Osteocyte (in vitro differentiated cells): ENCODE measurements around the gene USP3. TPM values are rescaled to one million over a fixed set of nuclear protein-coding genes. Genes with fewer than 3 reads are reported as not detected.

ENCODE experiments used
- DNase-seq: peaks from one replicate; pipeline ENCODE4 v3.0.0; 2021; ENCODE audit warnings: mixed read lengths; ENCODE audit not compliant: unreplicated experiment; ENCODE audit errors: extremely low spot score
- H3K27ac Mint-ChIP-seq: one replicate; pipeline ENCODE4 v1.8.0; 2021; ENCODE audit warnings: mild to moderate bottlenecking, mixed read lengths; ENCODE audit not compliant: unreplicated experiment
- H3K27me3 Mint-ChIP-seq: one replicate; pipeline ENCODE4 v1.8.0; 2021; ENCODE audit warnings: mixed read lengths; ENCODE audit not compliant: unreplicated experiment
- H3K36me3 Mint-ChIP-seq: one replicate; pipeline ENCODE4 v1.8.0; 2021; ENCODE audit warnings: mixed read lengths; ENCODE audit not compliant: unreplicated experiment
- H3K4me1 Mint-ChIP-seq: one replicate; pipeline ENCODE4 v1.8.0; 2021; ENCODE audit warnings: mixed read lengths; ENCODE audit not compliant: unreplicated experiment
- H3K4me3 Mint-ChIP-seq: one replicate; pipeline ENCODE4 v1.8.0; 2021; ENCODE audit warnings: mild to moderate bottlenecking, moderate library complexity, mixed read lengths; ENCODE audit not compliant: unreplicated experiment
- H3K9me3 Mint-ChIP-seq: one replicate; pipeline ENCODE4 v1.8.0; 2021; ENCODE audit warnings: mixed read lengths; ENCODE audit not compliant: unreplicated experiment
- total RNA-seq: library from RNA; stranded (reverse); gene quantifications from 2 replicates; pipeline ENCODE4 v1.2.1, GENCODE V29; 2021
- TF ChIP-seq, protein P1 (sequence below): fragments of 200-600 bp; sonication (generic); IDR thresholded peaks from 2 replicates; pipeline ENCODE4 v1.5.0; 2021; ENCODE audit warnings: antibody characterized with exemption, mild to moderate bottlenecking, moderate library complexity

The USP3 gene
- total RNA-seq, 1 donor from 2014 or later = 41.2 TPM

DNA sequence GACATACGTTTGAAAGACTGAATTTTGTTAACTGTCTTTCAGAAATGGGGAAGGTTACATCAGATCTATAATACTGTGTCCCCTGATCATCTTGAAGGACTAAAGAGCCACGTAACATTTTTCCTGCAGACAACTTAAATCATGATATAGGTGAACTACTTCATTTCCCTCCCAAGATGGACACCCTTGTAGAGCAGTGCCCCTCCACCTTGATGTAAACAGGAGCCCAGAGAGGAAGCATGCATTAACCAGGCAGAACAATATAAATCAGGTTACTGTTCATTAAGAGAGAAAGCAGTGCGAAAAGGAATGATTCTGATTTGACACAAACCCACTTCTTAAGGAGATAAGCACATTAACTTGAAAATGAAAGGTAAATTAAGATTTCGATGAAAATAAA is 36.1 kb downstream of the USP3 start:
- Mint-ChIP-seq H3K27ac (no peak overlapping the region), H3K27me3 (no peaks in the 10 kb centered on the region), H3K4me1 (peaks cover 2% of the 10 kb centered on the region), H3K9me3 (no peaks in the 10 kb centered on the region), H3K36me3 (peaks cover 29% of the 10 kb centered on the region), H3K4me3 (no peak overlapping the region)
- TF ChIP-seq, protein P1, sequence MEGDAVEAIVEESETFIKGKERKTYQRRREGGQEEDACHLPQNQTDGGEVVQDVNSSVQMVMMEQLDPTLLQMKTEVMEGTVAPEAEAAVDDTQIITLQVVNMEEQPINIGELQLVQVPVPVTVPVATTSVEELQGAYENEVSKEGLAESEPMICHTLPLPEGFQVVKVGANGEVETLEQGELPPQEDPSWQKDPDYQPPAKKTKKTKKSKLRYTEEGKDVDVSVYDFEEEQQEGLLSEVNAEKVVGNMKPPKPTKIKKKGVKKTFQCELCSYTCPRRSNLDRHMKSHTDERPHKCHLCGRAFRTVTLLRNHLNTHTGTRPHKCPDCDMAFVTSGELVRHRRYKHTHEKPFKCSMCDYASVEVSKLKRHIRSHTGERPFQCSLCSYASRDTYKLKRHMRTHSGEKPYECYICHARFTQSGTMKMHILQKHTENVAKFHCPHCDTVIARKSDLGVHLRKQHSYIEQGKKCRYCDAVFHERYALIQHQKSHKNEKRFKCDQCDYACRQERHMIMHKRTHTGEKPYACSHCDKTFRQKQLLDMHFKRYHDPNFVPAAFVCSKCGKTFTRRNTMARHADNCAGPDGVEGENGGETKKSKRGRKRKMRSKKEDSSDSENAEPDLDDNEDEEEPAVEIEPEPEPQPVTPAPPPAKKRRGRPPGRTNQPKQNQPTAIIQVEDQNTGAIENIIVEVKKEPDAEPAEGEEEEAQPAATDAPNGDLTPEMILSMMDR = no peak
- no peak for DNase-seq

DNA sequence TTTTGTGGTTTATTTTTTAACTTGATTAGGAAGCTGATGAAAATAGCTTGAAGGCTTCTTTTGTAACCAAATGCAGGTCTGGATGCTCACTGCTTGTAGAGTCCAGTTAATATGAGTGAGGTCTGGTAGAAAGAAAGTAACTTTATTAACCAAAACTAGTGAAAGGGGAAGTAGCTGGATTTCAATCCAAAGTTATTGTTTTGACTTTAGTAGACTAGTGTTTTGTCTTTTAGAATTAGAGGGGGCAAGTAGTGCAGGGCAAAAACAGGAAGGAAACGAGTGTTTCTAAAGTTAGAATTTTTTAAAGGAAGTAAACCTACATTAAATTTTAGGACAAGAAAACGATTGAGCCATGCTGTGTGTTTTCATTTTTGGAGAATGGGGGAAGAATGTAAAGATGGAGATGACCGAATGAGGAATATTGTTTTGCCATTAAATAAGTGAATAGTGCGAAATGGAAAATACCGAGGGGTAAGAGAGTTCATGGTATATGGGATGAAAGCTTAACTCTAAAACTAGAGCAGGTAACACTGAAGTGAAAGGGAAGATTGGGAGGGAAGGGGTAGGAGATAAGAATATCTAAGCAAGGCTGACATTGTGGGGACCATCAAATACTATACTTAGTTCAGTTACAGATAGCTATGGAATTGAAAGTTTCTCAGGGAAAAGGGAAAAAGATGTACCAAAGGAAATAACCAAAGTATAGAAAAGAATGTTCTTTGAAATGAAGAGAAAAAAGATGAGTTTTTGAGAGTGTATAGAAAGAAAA is 40.0 kb downstream of the USP3 start:
- peaks cover 15% of the 10 kb centered on the region for H3K36me3 Mint-ChIP-seq
- H3K27ac Mint-ChIP-seq = no peak overlapping the region
- H3K27me3 Mint-ChIP-seq = no peaks in the 10 kb centered on the region
- no peak overlapping the region for H3K4me3 Mint-ChIP-seq
- H3K9me3 Mint-ChIP-seq = no peaks in the 10 kb centered on the region
- no peak for DNase-seq
- H3K4me1 Mint-ChIP-seq = peaks cover 2% of the 10 kb centered on the region
- TF ChIP-seq, protein P1 = no peak

DNA sequence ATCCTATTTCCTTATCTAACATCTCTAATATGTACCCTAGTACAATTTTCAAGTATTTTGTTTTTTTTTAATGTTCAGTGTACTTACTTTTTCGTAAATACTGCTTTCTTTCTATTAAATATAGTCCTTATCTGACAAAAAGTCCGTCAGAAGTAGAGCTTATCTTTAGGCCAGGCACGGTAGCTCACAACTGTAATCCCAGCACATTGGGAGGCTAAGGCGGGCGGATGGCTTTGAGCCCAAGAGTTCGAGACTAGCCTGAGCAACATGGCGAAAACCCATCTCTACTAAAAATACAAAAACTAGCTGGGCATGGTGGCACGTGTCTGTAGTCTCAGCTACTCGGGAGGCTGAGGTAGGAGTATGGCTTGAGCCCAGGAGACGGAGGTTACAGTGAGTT is 41.1 kb downstream of the USP3 start:
- H3K27ac Mint-ChIP-seq = no peak overlapping the region
- H3K36me3 Mint-ChIP-seq = peaks cover 15% of the 10 kb centered on the region
- DNase-seq = no peak
- no peaks in the 10 kb centered on the region for H3K9me3 Mint-ChIP-seq
- TF ChIP-seq, protein P1 = no peak
- peaks cover 7% of the 10 kb centered on the region for H3K4me1 Mint-ChIP-seq
- no peaks in the 10 kb centered on the region for H3K27me3 Mint-ChIP-seq
- no peak overlapping the region for H3K4me3 Mint-ChIP-seq

DNA sequence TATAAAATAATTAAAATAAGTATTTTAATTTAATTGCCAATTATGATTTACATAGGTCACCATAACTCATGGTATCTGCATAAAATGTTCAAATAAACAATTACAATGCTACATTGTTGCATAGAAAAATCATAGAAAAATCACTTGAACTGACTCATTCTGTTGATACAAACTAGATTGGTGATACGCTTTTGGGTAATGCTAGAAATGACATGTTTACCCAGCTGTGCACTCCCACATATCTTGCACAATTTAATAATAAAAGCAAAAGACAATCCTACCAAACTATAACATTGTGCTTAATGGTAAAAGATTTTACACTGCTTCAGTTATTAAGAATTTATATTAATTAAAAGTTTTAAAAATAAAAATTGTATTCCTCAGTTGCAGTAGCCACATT is 47.0 kb downstream of the USP3 start:
- TF ChIP-seq, protein P1 = no peak
- Mint-ChIP-seq H3K27ac (no peak overlapping the region), H3K4me3 (no peak overlapping the region), H3K36me3 (peaks cover 15% of the 10 kb centered on the region), H3K27me3 (no peaks in the 10 kb centered on the region), H3K4me1 (peaks cover 47% of the 10 kb centered on the region), H3K9me3 (no peaks in the 10 kb centered on the region)
- DNase-seq = no peak

DNA sequence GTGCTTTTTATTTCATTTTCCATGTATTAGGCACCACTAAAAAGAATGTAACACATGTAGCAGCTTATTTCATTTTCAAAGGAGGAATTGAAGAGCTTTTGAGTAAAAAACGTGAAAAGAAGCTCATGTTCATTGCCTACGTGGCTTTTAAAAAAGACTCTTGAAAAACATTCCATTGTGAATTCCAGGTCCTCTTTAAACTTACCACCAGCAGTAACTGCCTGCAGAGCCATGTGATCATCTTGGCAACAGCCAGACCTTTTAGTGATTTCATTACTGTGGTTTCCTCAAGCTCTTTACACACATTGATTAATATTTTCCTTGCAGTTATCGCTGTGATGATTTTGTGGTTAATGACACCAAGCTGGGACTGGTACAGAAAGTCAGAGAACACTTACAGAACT is 49.0 kb downstream of the USP3 start:
- H3K27me3 Mint-ChIP-seq = no peaks in the 10 kb centered on the region
- peak overlapping the region; percentile 59 for H3K4me3 Mint-ChIP-seq
- H3K9me3 Mint-ChIP-seq = no peaks in the 10 kb centered on the region
- peaks cover 28% of the 10 kb centered on the region for H3K36me3 Mint-ChIP-seq
- DNase-seq = no peak
- H3K27ac Mint-ChIP-seq = peak overlapping the region; percentile 91
- peaks cover 47% of the 10 kb centered on the region for H3K4me1 Mint-ChIP-seq
- TF ChIP-seq, protein P1 = no peak
